GM12878 (cell line): Measurements from ENCODE around the gene GJD3.

Experiments
- ATF2 ChIP-seq: IDR thresholded peaks from 2 replicates; pipeline ENCODE4 v1.6.1; 2012; ENCODE audit warnings: low read length, inconsistent platforms
- ATF3 ChIP-seq: IDR thresholded peaks from 2 replicates; pipeline ENCODE4 v1.6.1; 2011; ENCODE audit warnings: low read depth, mild to moderate bottlenecking, low read length, moderate library complexity, borderline replicate concordance; ENCODE audit errors: extremely low read depth
- CHD2 ChIP-seq: IDR thresholded peaks from 2 replicates; pipeline ENCODE4 v1.6.1; 2011; ENCODE audit warnings: low read depth, low read length, improper control_type of control experiment, borderline replicate concordance
- CREM ChIP-seq: IDR thresholded peaks from 2 replicates; pipeline ENCODE4 v1.6.1; 2014; ENCODE audit warnings: antibody characterized with exemption, low read depth
- CTCF ChIP-seq, 3 experiments: IDR thresholded peaks in 2 of 3; conservative IDR thresholded peaks in 1 of 3; 2 replicates each; pipeline ENCODE4 v1.5.1; 2011; ENCODE audit warnings: low read depth in 3 of 3, low read length in 3 of 3, mild to moderate bottlenecking in 3 of 3, control low read depth in 2 of 3, moderate library complexity in 2 of 3, inconsistent platforms in 1 of 3, mixed read lengths in 1 of 3; ENCODE audit not compliant: control insufficient read depth in 2 of 3, insufficient read depth in 1 of 3; ENCODE audit errors: extremely low read depth in 1 of 3
- E2F8 ChIP-seq: fragments of 450-650 bp; IDR thresholded peaks from 2 replicates; pipeline ENCODE4 v1.6.1; 2018; ENCODE audit warnings: mild to moderate bottlenecking, low read depth, moderate library complexity; ENCODE audit not compliant: partially characterized antibody
- FOXK2 ChIP-seq: fragments of 450-650 bp; IDR thresholded peaks from 2 replicates; pipeline ENCODE4 v1.6.1; 2017; ENCODE audit warnings: mild to moderate bottlenecking, moderate library complexity
- IRF3 ChIP-seq: fragments of 450-650 bp; IDR thresholded peaks from 2 replicates; pipeline ENCODE4 v1.6.1; 2014; ENCODE audit warnings: mild to moderate bottlenecking
- POLR2AphosphoS2 ChIP-seq: IDR thresholded peaks from 2 replicates; pipeline ENCODE4 v1.6.1; 2011; ENCODE audit warnings: low read depth, mild to moderate bottlenecking, low read length, improper control_type of control experiment, moderate library complexity
- POLR2AphosphoS5 ChIP-seq: IDR thresholded peaks from 2 replicates; pipeline ENCODE4 v1.6.1; 2011; ENCODE audit warnings: mild to moderate bottlenecking, low read length, inconsistent platforms
- SUZ12 ChIP-seq: fragments of 200-600 bp; sonication (generic); IDR thresholded peaks from one replicate; pipeline ENCODE4 v1.6.1; 2018; ENCODE audit warnings: antibody characterized with exemption, mild to moderate bottlenecking; ENCODE audit not compliant: unreplicated experiment
- TAF1 ChIP-seq: IDR thresholded peaks from 2 replicates; pipeline ENCODE4 v1.6.1; 2011; ENCODE audit warnings: mild to moderate bottlenecking, low read depth, low read length, borderline replicate concordance
- ZNF384 ChIP-seq: IDR thresholded peaks from 2 replicates; pipeline ENCODE4 v1.6.1; 2012; ENCODE audit warnings: low read depth, mild to moderate bottlenecking, low read length, improper control_type of control experiment, borderline replicate concordance

GRCh38 chr17:40327735-40328385 is 36.7 kb downstream of the GJD3 start:
- TF ChIP-seq CTCF (IDR thresholded peaks at IDR 0.05 in 2 of 3, conservative IDR thresholded peaks at IDR 0.05 in 1 of 3; ENCODE audit: control insufficient read depth in 2 of 3, extremely low read depth in 1 of 3, insufficient read depth in 1 of 3, low read depth in 3 of 3, low read length in 3 of 3) (no peak), ZNF384 (no peak), IRF3 (no peak), SUZ12 (no peak), E2F8 (no peak), POLR2AphosphoS5 (no peak), FOXK2 (no peak), CREM (no peak), ATF3 (no peak), CHD2 (no peak), POLR2AphosphoS2 (no peak), ATF2 (no peak), TAF1 (no peak)
